Esophagus muscularis mucosa (tissue), 3 donors: ENCODE results near the gene WDSUB1.

ENCODE experiments used
- POLR2A ChIP-seq: fragments of 450-650 bp; IDR thresholded peaks from one replicate; pipeline ENCODE4 v1.6.1; 2017; ENCODE audit warnings: antibody characterized with exemption, moderate library complexity, mild to moderate bottlenecking, low read depth
- TF ChIP-seq, protein P1 (sequence below), 3 experiments: fragments of 200-600 bp in 2 of 3; fragments of 450-650 bp in 1 of 3; sonication (generic) in 2 of 3; IDR thresholded peaks; one replicate each; pipeline ENCODE4 v1.5.1; 2017 to 2019; ENCODE audit warnings: antibody characterized with exemption in 3 of 3, mild to moderate bottlenecking in 2 of 3, moderate library complexity in 1 of 3

- TF ChIP-seq POLR2A: no peak
- TF ChIP-seq, protein P1, sequence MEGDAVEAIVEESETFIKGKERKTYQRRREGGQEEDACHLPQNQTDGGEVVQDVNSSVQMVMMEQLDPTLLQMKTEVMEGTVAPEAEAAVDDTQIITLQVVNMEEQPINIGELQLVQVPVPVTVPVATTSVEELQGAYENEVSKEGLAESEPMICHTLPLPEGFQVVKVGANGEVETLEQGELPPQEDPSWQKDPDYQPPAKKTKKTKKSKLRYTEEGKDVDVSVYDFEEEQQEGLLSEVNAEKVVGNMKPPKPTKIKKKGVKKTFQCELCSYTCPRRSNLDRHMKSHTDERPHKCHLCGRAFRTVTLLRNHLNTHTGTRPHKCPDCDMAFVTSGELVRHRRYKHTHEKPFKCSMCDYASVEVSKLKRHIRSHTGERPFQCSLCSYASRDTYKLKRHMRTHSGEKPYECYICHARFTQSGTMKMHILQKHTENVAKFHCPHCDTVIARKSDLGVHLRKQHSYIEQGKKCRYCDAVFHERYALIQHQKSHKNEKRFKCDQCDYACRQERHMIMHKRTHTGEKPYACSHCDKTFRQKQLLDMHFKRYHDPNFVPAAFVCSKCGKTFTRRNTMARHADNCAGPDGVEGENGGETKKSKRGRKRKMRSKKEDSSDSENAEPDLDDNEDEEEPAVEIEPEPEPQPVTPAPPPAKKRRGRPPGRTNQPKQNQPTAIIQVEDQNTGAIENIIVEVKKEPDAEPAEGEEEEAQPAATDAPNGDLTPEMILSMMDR (IDR thresholded peaks at IDR 0.05): no peak
Measured at GRCh38 chr2:159229476-159230144, 56.9 kb downstream of the WDSUB1 start.
